ENCODE measurements around the gene GBGT1.

GRCh38 chr9:133107961-133108793 is 55.5 kb downstream of the GBGT1 start:
- TF ChIP-seq, protein P1, sequence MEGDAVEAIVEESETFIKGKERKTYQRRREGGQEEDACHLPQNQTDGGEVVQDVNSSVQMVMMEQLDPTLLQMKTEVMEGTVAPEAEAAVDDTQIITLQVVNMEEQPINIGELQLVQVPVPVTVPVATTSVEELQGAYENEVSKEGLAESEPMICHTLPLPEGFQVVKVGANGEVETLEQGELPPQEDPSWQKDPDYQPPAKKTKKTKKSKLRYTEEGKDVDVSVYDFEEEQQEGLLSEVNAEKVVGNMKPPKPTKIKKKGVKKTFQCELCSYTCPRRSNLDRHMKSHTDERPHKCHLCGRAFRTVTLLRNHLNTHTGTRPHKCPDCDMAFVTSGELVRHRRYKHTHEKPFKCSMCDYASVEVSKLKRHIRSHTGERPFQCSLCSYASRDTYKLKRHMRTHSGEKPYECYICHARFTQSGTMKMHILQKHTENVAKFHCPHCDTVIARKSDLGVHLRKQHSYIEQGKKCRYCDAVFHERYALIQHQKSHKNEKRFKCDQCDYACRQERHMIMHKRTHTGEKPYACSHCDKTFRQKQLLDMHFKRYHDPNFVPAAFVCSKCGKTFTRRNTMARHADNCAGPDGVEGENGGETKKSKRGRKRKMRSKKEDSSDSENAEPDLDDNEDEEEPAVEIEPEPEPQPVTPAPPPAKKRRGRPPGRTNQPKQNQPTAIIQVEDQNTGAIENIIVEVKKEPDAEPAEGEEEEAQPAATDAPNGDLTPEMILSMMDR (IDR thresholded peaks at IDR 0.05) = no peak
- no peak for TF ChIP-seq EZH2 (IDR thresholded peaks at IDR 0.05; ENCODE audit: borderline replicate concordance, insufficient read depth, low read depth, low read length, poor library complexity, severe bottlenecking)

Measured in B cell (primary cell).